Measurements from ENCODE around the gene PRKCG.
A peak's percentile ranks its signal among the peaks of the same experiment; 100 is the strongest.
"Not testable (repeated sequence)": the region's sequence is repeated elsewhere in the genome, so short reads cannot be mapped to it uniquely, and the experiment has no call there.

Gene PRKCG

DNA sequence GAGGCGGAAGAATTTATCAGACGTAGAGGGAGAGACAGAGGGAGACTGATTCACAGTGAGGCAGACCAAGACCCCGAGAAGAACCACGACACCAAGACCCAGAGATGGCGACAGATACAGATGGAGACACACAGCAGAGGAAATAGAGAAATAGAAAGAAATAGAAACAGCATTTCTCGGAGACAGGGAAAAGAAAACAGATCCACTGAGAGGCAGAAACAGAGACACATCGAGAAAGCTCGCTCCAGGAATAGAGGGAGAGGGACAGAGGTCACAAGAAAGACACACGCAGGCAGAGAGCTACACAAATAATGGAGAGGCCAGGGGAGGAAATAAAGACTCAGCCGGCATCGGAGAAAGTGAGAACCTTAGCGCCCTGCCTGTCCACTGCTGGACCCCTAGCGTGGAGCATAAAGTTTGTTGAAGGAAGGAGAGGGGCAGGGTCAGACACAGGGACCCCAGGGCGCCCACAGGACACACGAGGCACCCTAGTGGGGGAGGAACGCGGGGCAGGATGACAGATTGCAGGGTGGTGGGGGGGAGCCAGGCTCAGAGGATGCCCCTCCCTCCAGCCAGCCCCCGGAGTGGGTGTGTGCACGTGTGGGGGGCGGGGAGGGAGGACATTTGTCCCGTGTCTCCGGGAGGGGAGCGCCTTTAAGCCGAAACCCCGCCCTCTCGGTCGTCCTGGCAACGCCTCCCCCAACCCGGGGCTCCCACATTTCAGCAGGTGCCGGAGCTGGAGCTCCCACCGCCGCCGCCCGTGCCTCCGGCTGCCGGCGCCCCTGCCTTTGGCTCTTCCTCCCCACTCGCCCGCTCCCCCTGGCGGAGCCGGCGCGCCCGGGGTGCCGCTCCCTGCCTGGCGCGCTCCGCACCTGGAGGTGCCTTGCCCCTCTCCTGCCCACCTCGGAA is at the start of gene PRKCG:
TSS of gene PRKCG (plus strand) at position 716 of the 909 bp plus-strand sequence. CDS start 298 bp downstream, outside the sequence.
- DNase-seq, result peak; percentile 37

- DNase-seq, result not testable (repeated sequence)
These were observed 49.1 kb upstream of the PRKCG start for GRCh38 chr19:53832861-53833260.

- not testable (repeated sequence) for DNase-seq
These were observed 43.6 kb upstream of the PRKCG start for GRCh38 chr19:53838446-53838845.

- DNase-seq, result not testable (repeated sequence)
These were observed 41.8 kb upstream of the PRKCG start for GRCh38 chr19:53840241-53840640.

- DNase-seq, result not testable (repeated sequence)
These were observed 41.1 kb upstream of the PRKCG start for GRCh38 chr19:53840914-53841313.

DNA sequence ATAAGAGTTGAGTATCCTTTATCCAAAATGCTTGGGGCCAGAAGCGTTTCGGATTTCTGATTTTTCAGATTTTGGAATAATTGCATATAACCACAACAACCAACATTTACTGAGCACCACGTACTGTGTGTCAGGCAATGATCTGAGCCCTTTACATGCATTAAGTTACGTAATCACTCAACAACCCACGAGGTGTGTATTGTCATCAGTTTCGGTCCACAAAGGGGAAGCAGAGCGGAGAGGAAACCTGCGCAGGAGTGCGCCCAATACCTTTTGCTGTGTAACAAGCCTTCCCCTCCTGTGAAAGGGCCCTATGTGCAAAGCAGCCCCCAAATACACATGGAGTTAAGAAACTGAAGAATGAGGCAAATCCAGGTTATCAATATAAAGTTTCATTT is 37.1 kb upstream of the PRKCG start:
- DNase-seq, result no peak

GRCh38 chr19:53847555-53847954 is 34.4 kb upstream of the PRKCG start:
- no peak for DNase-seq

DNA sequence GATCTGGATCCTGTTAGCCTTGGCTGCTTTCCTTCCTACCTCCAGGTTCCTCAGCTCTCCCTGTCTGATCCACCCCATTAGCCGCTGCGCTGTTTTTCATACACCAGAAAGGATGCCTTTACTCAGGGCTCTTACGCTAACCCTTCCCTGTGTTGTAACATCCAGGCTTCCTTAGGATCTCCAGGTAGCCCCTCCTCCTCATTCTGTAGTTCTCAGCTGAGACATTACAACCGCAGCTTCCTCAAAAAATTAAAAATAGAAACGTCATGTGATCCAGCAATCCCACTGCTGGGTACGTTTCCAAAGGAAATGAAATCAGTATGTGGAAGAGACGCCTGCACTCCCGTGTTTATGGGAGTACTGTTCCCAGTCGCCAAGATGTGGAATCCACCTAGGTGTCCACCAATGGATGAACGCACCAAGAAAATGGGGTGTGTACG is 32.7 kb upstream of the PRKCG start:
- DNase-seq, result no peak

- no peak for DNase-seq
These were observed 28.3 kb upstream of the PRKCG start for GRCh38 chr19:53853707-53854106.

- DNase-seq, result no peak
These were observed 17.6 kb upstream of the PRKCG start for GRCh38 chr19:53864308-53864836.

GRCh38 chr19:53865523-53865917 is 16.5 kb upstream of the PRKCG start:
- DNase-seq, result no peak

- no peak for DNase-seq
These were observed 15.8 kb upstream of the PRKCG start for GRCh38 chr19:53865918-53866864.

GRCh38 chr19:53866865-53867224 is 15.2 kb upstream of the PRKCG start:
- DNase-seq, result no peak

- DNase-seq, result no peak
These were observed 14.5 kb upstream of the PRKCG start, which contains the start of gene MYADM for GRCh38 chr19:53867225-53868090. TSS of gene MYADM (plus strand) at chr19:53867883. CDS start at chr19:53873530, 5,647 bp downstream.

DNA sequence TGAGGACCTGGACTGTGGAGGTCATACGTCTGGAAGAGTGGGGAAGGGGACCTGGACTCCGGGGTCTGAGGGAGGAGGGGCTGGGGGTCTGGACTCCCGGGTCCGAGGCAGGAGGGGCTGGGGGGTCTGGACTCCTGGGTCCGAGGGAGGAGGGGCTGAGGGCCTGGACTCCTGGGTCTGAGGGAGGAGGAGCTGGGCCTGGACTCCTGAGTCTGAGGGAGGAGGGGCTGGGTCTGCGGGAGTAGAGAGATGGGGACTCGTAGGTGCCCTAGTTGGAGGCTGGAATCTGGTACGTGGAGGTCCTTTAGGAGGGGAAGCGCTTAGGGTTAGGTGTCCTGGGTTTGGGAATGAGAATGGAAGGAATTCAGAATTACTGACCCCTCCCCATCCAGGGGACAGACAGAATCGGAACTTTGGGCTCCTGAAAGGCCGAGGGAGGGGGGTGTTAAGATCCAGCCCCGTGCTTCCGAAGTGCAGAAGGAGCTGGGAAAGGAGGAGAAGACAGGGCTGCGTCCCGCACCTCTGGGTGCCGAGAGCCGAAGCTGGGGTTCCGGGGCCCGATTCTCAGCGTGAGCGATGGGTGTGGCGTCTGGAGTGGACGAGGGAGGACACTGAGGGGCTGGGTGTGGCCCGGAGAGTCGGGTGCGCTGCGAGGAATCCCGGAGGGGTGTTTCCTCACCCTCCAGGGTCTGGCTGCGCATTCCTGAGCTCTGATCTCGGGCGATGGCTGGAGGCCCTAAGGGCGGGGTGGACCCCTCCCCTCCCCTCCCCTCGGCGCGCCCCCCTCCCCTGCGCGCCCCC is 13.7 kb upstream of the PRKCG start:
- DNase-seq, result no peak

DNA sequence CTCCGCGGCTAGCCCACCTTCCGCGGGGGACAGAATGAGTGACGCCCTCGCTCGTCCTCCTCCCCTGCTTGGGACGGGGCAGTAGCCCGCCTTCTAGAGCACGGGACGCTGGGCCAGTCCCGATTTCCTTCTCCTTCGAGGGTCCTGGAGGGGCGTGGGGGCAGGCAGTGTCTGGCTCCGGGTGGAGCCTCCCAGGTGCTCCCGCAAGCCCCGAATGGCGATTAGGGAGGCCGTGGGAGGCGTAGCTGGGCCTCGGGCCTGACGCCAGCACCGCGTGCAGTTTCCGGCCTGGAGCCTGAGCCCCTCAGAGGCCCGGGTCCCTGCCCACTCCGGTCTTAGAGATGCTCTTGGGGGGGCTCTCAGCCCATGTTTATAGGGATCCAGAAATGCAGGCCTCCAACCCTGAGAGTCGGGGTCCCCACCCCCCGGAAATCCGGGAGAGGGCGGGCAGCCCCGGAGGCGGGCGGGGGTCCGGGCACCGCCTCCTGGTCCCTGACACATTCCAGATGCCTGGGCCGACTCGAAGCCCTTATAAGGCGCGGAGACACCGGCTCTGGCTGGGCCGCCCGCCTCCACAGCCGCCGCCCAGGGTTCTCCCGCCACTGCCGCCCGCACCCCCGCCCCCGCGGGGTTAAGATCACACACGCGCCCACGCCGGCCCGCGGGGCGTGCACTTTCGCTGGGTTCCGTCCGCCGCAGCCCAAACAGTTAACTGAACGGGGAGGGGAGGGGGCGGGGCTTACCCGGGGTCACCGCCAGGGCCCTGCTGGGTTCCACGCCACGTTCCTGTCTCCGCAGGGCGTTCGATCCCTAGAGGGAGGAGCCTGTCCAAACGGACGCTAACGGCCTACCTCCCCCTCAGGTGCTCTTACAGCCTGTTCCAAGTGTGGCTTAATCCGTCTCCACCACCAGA is 12.8 kb upstream of the PRKCG start:
- no peak for DNase-seq

- DNase-seq, result not testable (repeated sequence)
These were observed 12.1 kb upstream of the PRKCG start for GRCh38 chr19:53869805-53870484.

DNA sequence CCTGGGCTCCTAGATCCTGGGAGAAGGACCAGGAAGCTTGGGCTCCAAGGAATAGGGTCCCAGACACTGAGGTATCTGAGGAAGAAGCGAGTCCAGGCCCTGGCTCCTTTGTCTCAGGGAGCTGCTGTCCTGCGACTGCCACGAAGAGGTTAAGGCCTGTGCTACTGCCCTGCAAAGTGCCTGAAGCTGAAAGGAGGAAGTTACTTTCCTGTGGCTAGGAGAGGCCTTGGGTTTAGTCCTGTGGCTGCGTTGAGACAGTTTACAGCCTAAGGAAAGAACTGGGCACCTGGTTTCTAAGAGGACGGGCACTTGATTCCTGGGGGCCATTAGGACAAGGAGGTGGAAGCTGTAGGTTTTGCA is 11.5 kb upstream of the PRKCG start:
- DNase-seq, result no peak

DNA sequence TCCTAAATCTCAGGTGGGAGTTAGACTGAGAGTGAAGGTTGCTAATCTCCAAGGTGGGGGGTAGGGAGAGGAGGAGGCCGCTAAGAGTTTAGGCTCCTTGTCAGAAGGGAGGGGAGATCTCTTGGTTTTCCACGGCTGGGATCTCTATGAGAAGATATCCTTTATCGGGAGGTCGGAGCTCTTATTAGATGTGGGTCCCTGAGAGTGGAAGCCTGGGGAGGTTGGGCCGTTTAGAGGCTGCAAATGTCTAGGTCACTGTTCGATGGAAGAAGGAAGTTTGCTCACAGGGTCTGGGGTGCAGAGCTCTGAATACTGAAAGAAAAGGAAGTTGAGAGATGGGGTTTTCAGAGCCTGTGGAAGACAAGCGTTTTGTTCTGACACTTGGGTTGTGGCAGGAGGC is 10.5 kb upstream of the PRKCG start:
- no peak for DNase-seq

GRCh38 chr19:53872762-53873161 is 9.2 kb upstream of the PRKCG start:
- no peak for DNase-seq
